HG02642 (cell line): ENCODE measurements around the gene G6PC1.
"Not testable (repeated sequence)": the region's sequence is repeated elsewhere in the genome, so short reads cannot be mapped to it uniquely, and the experiment has no call there.

Experiments used
- ATAC-seq: cut with Tn5 transposase; IDR thresholded peaks from one replicate; pipeline ENCODE4 v1.9.1; 2021; ENCODE audit warnings: mild to moderate bottlenecking; ENCODE audit not compliant: unreplicated experiment, poor library complexity

Gene G6PC1

GRCh38 chr17:42900460-42901331, at the start of gene G6PC1:
Gene G6PC1 (plus strand): TSS chr17:42900799. CDS start chr17:42900877, 78 bp downstream.
- no peak for ATAC-seq

GRCh38 chr17:42850954-42851353, 49.6 kb upstream of the G6PC1 start, which contains the start of gene AOC3:
Gene AOC3 (plus strand): TSS chr17:42851199. CDS start chr17:42851344, 145 bp downstream.
- ATAC-seq: no peak

DNA sequence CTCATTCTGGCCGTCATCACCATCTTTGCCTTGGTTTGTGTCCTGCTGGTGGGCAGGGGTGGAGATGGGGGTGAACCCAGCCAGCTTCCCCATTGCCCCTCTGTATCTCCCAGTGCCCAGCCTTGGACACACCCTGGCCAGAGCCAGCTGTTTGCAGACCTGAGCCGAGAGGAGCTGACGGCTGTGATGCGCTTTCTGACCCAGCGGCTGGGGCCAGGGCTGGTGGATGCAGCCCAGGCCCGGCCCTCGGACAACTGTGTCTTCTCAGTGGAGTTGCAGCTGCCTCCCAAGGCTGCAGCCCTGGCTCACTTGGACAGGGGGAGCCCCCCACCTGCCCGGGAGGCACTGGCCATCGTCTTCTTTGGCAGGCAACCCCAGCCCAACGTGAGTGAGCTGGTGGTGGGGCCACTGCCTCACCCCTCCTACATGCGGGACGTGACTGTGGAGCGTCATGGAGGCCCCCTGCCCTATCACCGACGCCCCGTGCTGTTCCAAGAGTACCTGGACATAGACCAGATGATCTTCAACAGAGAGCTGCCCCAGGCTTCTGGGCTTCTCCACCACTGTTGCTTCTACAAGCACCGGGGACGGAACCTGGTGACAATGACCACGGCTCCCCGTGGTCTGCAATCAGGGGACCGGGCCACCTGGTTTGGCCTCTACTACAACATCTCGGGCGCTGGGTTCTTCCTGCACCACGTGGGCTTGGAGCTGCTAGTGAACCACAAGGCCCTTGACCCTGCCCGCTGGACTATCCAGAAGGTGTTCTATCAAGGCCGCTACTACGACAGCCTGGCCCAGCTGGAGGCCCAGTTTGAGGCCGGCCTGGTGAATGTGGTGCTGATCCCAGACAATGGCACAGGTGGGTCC, 49.0 kb upstream of the G6PC1 start:
- not testable (repeated sequence) for ATAC-seq

DNA sequence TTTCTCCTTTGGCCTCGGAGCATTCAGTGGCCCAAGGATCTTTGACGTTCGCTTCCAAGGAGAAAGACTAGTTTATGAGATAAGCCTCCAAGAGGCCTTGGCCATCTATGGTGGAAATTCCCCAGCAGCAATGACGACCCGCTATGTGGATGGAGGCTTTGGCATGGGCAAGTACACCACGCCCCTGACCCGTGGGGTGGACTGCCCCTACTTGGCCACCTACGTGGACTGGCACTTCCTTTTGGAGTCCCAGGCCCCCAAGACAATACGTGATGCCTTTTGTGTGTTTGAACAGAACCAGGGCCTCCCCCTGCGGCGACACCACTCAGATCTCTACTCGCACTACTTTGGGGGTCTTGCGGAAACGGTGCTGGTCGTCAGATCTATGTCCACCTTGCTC, 48.2 kb upstream of the G6PC1 start:
- ATAC-seq: no peak

- ATAC-seq: no peak
Measured at GRCh38 chr17:42853004-42853403, 47.6 kb upstream of the G6PC1 start.

DNA sequence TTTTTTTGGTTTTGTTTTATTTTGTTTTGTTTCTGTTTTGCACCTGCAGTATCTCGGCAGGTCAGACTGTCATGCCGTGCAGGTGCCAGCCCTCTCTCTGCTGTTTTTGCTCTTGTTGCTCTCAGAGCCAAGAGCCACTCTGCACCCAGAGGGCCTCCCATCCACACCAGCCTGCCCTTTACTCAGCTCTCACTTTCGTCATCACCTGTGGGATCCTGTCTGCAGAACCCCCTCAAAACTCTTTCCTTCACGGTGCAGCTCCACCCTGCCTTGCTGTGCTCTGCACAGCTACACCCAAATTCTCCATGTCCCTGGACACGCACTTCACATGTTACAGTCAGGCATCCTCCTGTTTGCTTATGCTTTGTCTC, 47.0 kb upstream of the G6PC1 start:
- ATAC-seq: no peak

GRCh38 chr17:42853968-42854790, 46.4 kb upstream of the G6PC1 start:
- no peak for ATAC-seq

- no peak for ATAC-seq
Measured at GRCh38 chr17:42855048-42855596, 45.5 kb upstream of the G6PC1 start.

DNA sequence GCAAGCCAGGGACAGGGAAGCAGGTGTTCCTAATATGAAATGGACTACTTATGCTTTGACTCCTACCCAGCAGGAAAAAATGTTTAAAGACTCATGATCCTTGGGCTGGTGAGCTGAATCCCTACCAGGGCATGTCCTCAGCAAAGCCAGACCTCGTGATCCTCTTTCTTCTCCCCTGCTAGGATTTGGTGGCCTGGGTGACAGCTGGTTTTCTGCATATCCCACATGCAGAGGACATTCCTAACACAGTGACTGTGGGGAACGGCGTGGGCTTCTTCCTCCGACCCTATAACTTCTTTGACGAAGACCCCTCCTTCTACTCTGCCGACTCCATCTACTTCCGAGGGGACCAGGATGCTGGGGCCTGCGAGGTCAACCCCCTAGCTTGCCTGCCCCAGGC, 44.5 kb upstream of the G6PC1 start:
- not testable (repeated sequence) for ATAC-seq

GRCh38 chr17:42856516-42856915, 44.1 kb upstream of the G6PC1 start:
- ATAC-seq: not testable (repeated sequence)

GRCh38 chr17:42857389-42857788, 43.2 kb upstream of the G6PC1 start:
- no peak for ATAC-seq

- ATAC-seq: no peak
Measured at GRCh38 chr17:42865638-42866094, 34.9 kb upstream of the G6PC1 start.

GRCh38 chr17:42866216-42866615, 34.4 kb upstream of the G6PC1 start:
- no peak for ATAC-seq

DNA sequence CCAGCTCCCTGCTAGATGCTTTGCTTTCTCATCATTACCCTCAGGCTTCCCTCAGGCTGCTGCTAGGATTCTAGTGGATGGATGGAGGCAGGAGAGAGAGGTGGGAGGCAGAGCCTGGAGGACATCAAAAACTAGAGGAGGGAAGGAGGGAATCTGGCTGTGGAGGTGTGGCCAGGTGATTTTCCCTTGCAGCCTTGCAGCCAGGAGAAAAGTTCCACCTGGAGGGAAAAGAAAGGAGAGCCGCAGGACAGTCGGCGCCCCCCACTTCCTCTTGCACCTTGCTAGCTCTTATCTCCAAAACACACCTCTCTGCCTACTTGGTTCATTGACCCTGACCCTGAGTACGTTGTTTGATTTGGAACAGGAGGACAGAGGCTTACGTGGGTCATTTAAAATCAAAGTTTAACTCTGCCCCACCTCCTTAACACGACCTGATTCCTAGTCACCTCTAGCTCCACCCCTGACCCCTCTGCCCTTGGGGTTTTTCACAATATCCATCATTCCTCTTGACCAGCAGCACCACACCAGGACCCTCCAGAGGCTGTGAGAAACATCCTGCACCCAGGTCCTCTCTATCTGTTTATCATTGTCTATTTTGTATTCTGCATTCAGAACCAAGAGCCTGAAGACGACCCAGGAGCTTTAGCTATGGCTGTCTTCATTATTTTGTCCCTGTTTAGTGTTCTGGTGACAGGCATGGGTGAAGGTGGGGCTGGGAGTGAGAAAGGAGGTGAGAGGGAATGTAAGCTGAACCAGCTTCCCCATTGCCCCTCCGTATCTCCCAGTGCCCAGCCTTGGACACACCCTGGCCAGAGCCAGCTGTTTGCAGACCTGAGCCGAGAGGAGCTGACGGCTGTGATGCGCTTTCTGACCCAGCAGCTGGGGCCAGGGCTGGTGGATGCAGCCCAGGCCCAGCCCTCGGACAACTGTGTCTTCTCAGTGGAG, 33.7 kb upstream of the G6PC1 start:
- ATAC-seq: no peak

DNA sequence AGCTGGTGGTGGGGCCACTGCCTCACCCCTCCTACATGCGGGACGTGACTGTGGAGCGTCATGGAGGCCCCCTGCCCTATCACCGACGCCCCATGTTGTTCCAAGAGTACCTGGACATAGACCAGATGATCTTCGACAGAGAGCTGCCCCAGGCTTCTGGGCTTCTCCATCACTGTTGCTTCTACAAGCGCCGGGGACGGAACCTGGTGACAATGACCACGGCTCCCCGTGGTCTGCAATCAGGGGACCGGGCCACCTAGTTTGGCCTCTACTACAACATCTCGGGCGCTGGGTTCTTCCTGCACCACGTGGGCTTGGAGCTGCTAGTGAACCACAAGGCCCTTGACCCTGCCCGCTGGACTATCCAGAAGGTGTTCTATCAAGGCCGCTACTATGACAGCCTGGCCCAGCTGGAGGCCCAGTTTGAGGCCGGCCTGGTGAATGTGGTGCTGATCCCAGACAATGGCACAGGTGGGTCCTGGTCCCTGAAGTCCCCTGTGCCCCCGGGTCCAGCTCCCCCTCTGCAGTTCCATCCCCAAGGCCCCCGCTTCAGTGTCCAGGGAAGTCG, 32.8 kb upstream of the G6PC1 start:
- not testable (repeated sequence) for ATAC-seq

DNA sequence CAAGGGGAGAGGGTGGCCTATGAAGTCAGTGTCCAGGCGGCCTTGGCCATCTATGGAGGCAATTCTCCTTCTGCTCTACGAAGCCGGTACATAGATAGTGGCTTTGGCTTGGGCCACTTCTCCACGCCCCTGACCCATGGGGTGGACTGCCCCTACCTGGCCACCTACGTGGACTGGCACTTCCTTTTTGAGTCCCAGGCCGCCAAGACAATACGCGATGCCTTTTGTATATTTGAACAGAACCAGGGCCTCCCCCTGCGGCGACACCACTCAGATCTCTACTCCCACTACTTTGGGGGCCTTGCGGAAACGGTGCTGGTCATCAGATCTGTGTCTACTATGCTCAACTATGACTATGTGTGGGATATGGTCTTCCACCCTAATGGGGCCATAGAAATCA, 32.3 kb upstream of the G6PC1 start:
- no peak for ATAC-seq

DNA sequence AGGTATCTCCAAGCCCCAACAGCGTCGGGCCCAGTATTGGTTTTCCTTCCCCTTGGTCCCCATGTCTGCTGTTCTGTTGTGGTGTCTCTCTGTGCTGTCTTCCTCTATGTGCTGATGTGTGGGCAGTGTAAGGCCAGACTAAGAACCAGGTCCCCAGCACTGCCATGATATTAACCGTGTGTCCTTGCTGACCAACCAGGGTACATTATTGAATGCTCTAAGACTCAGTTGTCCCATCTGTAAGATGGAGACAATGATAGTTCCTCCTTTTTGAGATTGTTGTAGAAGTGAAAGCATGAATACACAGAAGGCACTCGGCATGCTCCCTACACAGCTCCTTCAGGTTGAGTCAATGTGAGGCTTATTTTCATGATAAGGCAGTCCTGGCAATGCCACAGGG, 29.0 kb upstream of the G6PC1 start:
- no peak for ATAC-seq

GRCh38 chr17:42872251-42872965, 28.2 kb upstream of the G6PC1 start:
- ATAC-seq: no peak
